OCI-LY3 (cell line): ENCODE results near the gene SF3A2.

Source experiments
- H2AFZ ChIP-seq: fragments of 200-600, 300-600 bp; shearing (Covaris generic); 2 replicates; pipeline ENCODE4 v1.6.0; 2014; ENCODE audit warnings: antibody characterized with exemption, low read depth, low read length
- H3K27ac ChIP-seq: fragments of 200-600, 300-600 bp; sonication (generic); 2 replicates; pipeline ENCODE4 v1.5.1; 2014; ENCODE audit warnings: mild to moderate bottlenecking, low read length, moderate library complexity, mixed read lengths
- H3K27me3 ChIP-seq: fragments of 200-600, 300-600 bp; sonication (generic); 2 replicates; pipeline ENCODE4 v1.6.1; 2014; ENCODE audit warnings: low read depth, low read length, mixed read lengths
- H3K36me3 ChIP-seq: fragments of 200-600, 300-600 bp; sonication (generic); replicated peaks from 2 replicates; pipeline ENCODE3; 2014; ENCODE audit warnings: low read depth, low read length, mixed read lengths
- H3K4me1 ChIP-seq: fragments of 300-600, 200-600 bp; sonication (generic); 2 replicates; pipeline ENCODE4 v1.6.1; 2014; ENCODE audit warnings: low read length, mixed read lengths
- H3K4me2 ChIP-seq: fragments of 200-600, 300-600 bp; sonication (generic); 2 replicates; pipeline ENCODE4 v1.6.1; 2014; ENCODE audit warnings: low read length, mixed read lengths
- H3K4me3 ChIP-seq: fragments of 300-600, 200-600 bp; sonication (generic); 2 replicates; pipeline ENCODE4 v1.5.1; 2014; ENCODE audit warnings: antibody characterized with exemption, mild to moderate bottlenecking, low read length, moderate library complexity
- H3K79me2 ChIP-seq: fragments of 300-600, 200-600 bp; shearing (Covaris generic); 2 replicates; pipeline ENCODE4 v1.6.1; 2014; ENCODE audit warnings: mild to moderate bottlenecking, low read length, mixed read lengths
- H3K9ac ChIP-seq: fragments of 300-600, 200-600 bp; shearing (Covaris generic); 2 replicates; pipeline ENCODE4 v1.6.0; 2014; ENCODE audit warnings: mild to moderate bottlenecking, low read length, moderate library complexity
- H3K9me3 ChIP-seq: fragments of 200-600, 300-600 bp; shearing (Covaris generic); 2 replicates; pipeline ENCODE4 v1.6.1; 2014; ENCODE audit warnings: low read length, mixed read lengths; ENCODE audit not compliant: insufficient read depth
- H4K20me1 ChIP-seq: fragments of 200-600, 300-600 bp; sonication (generic); 2 replicates; pipeline ENCODE4 v1.6.1; 2016; ENCODE audit warnings: low read length, mixed read lengths; ENCODE audit not compliant: insufficient read depth
- CTCF ChIP-seq: fragments of 200-600, 300-600 bp; sonication (generic); IDR thresholded peaks from 2 replicates; pipeline ENCODE4 v1.5.1; 2014; ENCODE audit warnings: antibody characterized with exemption, low read length, low read depth
- EZH2phosphoT487 ChIP-seq: fragments of 200-600 bp; shearing (Covaris generic); IDR thresholded peaks from 2 replicates; pipeline ENCODE4 v1.6.1; 2018; ENCODE audit warnings: antibody characterized with exemption, mixed run types, low read depth

The SF3A2 gene

GRCh38 chr19:2236314-2237050, at the start of gene SF3A2, which contains the start of gene PLEKHJ1:
Gene SF3A2 (plus strand): TSS chr19:2236824. CDS start chr19:2243419, 6,595 bp downstream.
Gene PLEKHJ1 (minus strand): TSS chr19:2236329. CDS start chr19:2236248, 81 bp downstream.
- H3K9me3 ChIP-seq = no peaks in the 10 kb centered on the region
- peaks cover 43% of the 10 kb centered on the region for H4K20me1 ChIP-seq
- peaks cover 85% of the 10 kb centered on the region for H3K79me2 ChIP-seq
- H3K4me3 ChIP-seq = peak within 1 kb of the TSS; percentile 89
- no peaks in the 10 kb centered on the region for H3K27me3 ChIP-seq
- peak within 1 kb of the TSS; percentile 81 for H3K27ac ChIP-seq
- peak within 1 kb of the TSS; percentile 93 for H3K9ac ChIP-seq
- peak within 1 kb of the TSS; percentile 63; the same call in 1 of the 2 replicates for H2AFZ ChIP-seq
- H3K36me3 ChIP-seq = peaks cover 49% of the 10 kb centered on the region
- TF ChIP-seq CTCF (peak; percentile 99), EZH2phosphoT487 (no peak)
- peaks cover 31% of the 10 kb centered on the region for H3K4me1 ChIP-seq
- peak within 1 kb of the TSS; percentile 95 for H3K4me2 ChIP-seq

GRCh38 chr19:2187159-2187558, 49.5 kb upstream of the SF3A2 start:
- no peak overlapping the region for H3K4me2 ChIP-seq
- H4K20me1 ChIP-seq = peaks cover 74% of the 10 kb centered on the region
- H3K9ac ChIP-seq = no peak overlapping the region
- no peaks in the 10 kb centered on the region for H3K9me3 ChIP-seq
- H3K27me3 ChIP-seq = no peaks in the 10 kb centered on the region
- H3K79me2 ChIP-seq = peaks cover 60% of the 10 kb centered on the region
- TF ChIP-seq CTCF (no peak), EZH2phosphoT487 (no peak)
- H2AFZ ChIP-seq = no peak overlapping the region
- H3K4me1 ChIP-seq = peaks cover 26% of the 10 kb centered on the region
- H3K27ac ChIP-seq = no peak overlapping the region
- H3K4me3 ChIP-seq = no peak overlapping the region
- peaks cover 68% of the 10 kb centered on the region for H3K36me3 ChIP-seq

GRCh38 chr19:2188708-2189385, 47.8 kb upstream of the SF3A2 start:
- H4K20me1 ChIP-seq = peaks cover 66% of the 10 kb centered on the region
- peaks cover 78% of the 10 kb centered on the region for H3K36me3 ChIP-seq
- H3K27ac ChIP-seq = no peak overlapping the region
- no peaks in the 10 kb centered on the region for H3K27me3 ChIP-seq
- H3K4me2 ChIP-seq = no peak overlapping the region
- H3K4me1 ChIP-seq = peaks cover 13% of the 10 kb centered on the region
- peaks cover 44% of the 10 kb centered on the region for H3K79me2 ChIP-seq
- H3K9me3 ChIP-seq = no peaks in the 10 kb centered on the region
- no peak overlapping the region for H3K4me3 ChIP-seq
- H3K9ac ChIP-seq = no peak overlapping the region
- no peak for TF ChIP-seq CTCF
- no peak overlapping the region for H2AFZ ChIP-seq

- H2AFZ ChIP-seq = no peak overlapping the region
- no peak overlapping the region for H3K4me2 ChIP-seq
- no peaks in the 10 kb centered on the region for H3K9me3 ChIP-seq
- peaks cover 33% of the 10 kb centered on the region for H3K79me2 ChIP-seq
- H3K9ac ChIP-seq = no peak overlapping the region
- peaks cover 75% of the 10 kb centered on the region for H3K36me3 ChIP-seq
- no peaks in the 10 kb centered on the region for H3K27me3 ChIP-seq
- no peak overlapping the region for H3K4me3 ChIP-seq
- H3K4me1 ChIP-seq = peaks cover 13% of the 10 kb centered on the region
- TF ChIP-seq EZH2phosphoT487 = no peak
- no peak for TF ChIP-seq CTCF
- H4K20me1 ChIP-seq = peaks cover 55% of the 10 kb centered on the region
- H3K27ac ChIP-seq = no peak overlapping the region
Measured at GRCh38 chr19:2189880-2190279, 46.7 kb upstream of the SF3A2 start.
